ENCODE results near the gene SH3BP4.

- TF ChIP-seq CTCF (IDR thresholded peaks at IDR 0.05; ENCODE audit: borderline replicate concordance, extremely low read depth, low read length, poor library complexity, severe bottlenecking) (no peak), EZH2 (IDR thresholded peaks at IDR 0.05; ENCODE audit: borderline replicate concordance, low read depth, low read length, severe bottlenecking) (no peak)
These were observed 40.5 kb upstream of the SH3BP4 start for GRCh38 chr2:234911271-234911670.

Measured in DND-41 (cell line).